GM18868 (cell line): ENCODE measurements around the gene SF3A2.
"Not testable (repeated sequence)": the region's sequence is repeated elsewhere in the genome, so short reads cannot be mapped to it uniquely, and the experiment has no call there.

Experiments used
- ATAC-seq: cut with Tn5 transposase; IDR thresholded peaks from one replicate; pipeline ENCODE4 v1.9.1; 2021; ENCODE audit warnings: mild to moderate bottlenecking, moderate library complexity; ENCODE audit not compliant: unreplicated experiment

SF3A2 gene, protein sequence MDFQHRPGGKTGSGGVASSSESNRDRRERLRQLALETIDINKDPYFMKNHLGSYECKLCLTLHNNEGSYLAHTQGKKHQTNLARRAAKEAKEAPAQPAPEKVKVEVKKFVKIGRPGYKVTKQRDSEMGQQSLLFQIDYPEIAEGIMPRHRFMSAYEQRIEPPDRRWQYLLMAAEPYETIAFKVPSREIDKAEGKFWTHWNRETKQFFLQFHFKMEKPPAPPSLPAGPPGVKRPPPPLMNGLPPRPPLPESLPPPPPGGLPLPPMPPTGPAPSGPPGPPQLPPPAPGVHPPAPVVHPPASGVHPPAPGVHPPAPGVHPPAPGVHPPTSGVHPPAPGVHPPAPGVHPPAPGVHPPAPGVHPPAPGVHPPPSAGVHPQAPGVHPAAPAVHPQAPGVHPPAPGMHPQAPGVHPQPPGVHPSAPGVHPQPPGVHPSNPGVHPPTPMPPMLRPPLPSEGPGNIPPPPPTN

GRCh38 chr19:2236314-2237050 lies at the start of gene SF3A2, which contains the start of gene PLEKHJ1:
Gene SF3A2 (plus strand): TSS chr19:2236824. CDS start chr19:2243419, 6,595 bp downstream.
Gene PLEKHJ1 (minus strand): TSS chr19:2236329. CDS start chr19:2236248, 81 bp downstream.
- peak; percentile 77 for ATAC-seq

DNA sequence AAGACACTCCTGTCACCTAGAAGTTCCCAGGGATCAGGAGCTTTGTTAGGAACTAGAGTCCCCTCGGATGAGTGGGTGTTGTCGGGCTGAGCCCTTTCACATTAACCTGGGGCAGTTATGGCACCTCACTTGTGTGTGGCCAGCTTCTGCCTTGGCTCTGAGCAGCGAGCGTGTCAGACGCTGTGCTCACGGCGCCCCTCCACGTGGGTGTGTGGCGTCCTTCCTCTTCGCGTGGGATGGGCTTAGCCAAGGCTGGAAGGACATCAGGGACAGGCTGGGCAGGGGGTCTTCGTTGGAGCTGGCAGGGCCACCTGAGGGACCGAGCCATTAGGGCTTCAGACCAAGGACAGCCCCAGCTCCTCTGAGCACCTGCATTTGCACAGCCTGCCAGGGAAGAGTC lies 49.5 kb upstream of the SF3A2 start:
- no peak for ATAC-seq

- ATAC-seq = no peak
Measured at GRCh38 chr19:2188708-2189385, 47.8 kb upstream of the SF3A2 start.

DNA sequence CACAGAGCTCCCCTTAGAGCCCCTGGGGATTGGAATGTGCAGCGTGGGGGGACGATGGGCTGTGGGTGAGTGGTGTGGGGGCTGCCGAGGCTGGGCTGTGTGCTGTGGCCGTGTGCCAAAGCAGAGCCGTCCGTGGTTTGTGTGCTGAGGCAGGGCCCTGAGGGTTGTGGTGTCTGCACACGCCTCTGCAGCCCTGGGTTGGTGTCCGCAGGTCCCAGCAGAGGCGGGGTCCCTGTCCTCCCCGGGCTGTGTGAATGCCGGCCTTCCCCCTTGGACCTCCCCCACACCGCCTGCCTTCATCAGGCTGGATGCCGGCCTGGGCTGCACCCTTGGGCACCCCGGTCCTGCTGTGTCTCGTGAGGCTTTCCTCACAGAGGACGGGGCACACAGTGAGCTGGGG lies 46.7 kb upstream of the SF3A2 start:
- ATAC-seq = no peak

- no peak for ATAC-seq
Measured at GRCh38 chr19:2190848-2191455, 45.7 kb upstream of the SF3A2 start.

DNA sequence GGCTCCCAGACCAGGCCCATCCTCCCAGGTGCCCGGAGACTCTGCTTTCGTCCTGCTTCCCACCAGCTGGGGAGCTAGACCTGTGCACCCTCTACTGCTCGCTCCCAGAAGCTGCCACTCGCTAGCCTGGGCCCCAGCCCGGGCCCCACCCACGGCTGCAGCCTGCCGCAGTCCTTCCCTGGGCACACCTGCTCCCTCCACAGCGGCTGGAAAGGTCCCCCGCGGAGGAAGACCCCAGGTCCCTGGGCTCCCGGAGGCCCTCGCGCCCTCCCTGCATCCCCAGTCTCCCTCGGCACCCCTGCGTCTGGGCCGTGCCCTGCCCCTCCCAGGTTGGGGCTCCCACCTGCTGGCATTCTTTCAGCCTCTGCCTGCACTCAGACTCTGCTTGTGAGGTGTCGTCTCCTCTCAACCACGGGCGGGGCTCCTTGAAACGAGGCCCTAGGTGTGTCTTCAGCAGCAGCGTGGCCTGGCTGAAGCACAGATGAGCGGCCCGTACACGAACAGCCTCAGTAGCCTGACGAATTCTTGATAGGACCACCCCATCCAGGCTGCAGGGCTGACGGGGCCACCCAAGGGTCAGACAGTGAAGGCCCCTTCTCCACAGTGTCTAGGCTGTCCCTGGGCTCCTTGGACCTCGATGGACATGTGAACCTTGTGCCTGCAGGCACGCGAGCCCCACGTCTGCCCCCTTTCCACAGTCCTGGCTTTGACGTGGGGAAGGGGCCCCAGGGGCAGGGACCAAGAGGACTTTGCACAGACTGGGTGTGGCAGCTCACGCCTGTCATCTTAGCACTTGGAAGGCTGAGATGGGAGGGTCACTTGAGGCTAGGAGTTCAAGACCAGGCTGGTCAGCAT lies 44.9 kb upstream of the SF3A2 start:
- ATAC-seq = no peak

DNA sequence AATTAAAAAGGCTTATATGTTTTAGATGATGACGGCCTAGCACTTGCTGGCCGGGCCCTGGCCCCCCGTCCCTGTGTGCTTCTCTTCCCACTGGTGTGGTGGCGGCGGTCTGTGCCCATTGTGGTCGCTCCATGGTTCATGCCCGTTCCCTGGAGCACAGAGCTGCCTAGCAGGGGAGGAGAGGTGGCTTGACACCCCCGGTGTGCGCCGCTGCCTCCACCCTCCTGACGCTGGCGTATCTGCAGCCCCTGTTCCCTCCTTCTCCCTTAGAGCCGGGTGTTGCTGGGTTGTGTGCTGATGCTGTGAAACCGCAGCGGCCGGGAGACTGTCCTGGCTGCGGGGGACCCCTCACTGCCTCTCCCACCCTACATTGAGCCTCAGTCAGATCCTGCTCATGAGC lies 43.8 kb upstream of the SF3A2 start:
- ATAC-seq = no peak

DNA sequence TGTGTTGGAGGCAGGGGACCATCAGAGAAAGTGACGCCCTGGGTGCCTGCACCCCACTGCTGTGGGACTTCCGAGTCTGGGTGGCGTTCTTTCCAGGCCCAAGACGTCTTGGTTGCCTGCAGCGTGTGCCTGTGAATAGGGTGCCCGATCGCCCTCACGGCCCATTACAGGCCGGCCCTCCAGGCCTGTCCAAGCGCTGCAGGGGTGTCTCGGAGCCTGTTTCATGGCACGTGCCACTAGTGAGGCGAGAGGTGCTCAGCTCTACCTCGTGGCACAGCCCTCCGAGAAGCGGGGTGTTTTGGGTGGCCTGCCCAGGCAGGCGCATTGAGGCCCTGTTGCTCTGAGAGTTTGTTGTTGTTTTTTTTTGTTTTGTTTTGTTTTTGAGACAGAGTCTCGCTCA lies 42.8 kb upstream of the SF3A2 start:
- no peak for ATAC-seq

DNA sequence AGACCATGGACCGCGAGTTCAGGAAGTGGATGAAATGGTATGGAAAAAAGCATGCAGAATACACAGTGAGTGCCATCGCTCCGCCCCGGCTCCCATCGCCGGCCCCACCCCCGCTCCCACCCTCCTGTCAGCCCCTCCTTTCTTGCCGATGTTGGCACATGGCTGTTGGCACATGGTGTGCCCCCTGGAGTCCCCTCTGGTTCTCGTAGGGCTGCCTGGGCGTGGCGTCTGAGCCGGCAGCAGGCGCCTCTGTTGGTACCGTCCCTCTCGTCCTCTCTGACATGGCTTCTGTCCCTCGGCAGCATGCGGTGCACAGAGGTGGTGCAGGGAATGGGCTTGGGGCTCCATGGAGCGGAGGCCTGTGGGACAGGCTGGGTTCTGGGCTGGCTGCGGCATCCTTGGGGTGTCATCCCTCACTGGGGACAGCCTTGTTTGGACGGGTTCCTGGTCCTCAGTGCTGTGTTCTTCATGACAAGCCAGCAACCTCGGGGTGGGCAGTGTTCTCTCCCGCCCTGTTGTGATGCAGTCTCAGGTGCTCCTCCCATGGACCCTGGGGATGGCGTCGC lies 42.0 kb upstream of the SF3A2 start:
- no peak for ATAC-seq

DNA sequence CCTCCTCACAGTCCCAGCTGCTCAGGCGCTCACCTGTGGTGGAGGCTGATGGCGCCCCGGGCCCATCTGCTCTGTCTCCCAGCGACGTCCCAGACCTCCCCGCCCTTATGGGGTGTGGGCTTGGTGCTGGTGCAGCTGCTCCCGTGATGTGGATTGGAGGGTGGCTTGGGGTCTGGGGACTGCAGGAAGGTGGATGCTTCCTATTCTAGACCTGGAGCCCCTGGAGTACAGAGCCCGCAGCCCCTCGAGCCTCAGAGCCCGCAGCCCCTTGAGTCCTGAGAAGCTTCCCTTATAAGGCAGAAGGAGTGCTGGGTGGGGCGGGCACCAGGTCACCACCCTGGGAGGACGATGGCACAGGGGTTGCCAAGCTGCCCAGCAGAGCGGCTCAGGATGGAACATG lies 41.3 kb upstream of the SF3A2 start:
- ATAC-seq = no peak

GRCh38 chr19:2195914-2196313 lies 40.7 kb upstream of the SF3A2 start:
- ATAC-seq = no peak

DNA sequence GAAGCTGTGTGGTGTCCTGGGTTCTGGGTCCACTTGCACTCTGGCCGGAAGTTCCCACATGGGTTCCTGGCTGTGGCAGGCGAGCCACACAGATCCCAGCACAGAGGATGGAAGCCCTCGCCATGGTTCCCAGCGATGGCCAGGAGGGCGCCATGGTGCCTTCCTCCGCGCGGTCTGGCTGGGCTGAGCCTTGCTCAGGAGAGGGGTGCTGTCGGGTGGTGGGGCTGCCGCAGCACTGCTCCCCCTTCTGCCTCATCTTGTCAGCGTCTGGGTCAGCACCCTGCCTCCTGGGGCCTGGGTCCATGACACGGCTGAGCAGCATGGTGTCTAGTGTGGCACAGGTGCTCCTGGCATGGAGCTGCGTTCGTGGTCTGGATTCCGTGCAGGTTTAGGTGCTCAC lies 39.4 kb upstream of the SF3A2 start:
- ATAC-seq = no peak

DNA sequence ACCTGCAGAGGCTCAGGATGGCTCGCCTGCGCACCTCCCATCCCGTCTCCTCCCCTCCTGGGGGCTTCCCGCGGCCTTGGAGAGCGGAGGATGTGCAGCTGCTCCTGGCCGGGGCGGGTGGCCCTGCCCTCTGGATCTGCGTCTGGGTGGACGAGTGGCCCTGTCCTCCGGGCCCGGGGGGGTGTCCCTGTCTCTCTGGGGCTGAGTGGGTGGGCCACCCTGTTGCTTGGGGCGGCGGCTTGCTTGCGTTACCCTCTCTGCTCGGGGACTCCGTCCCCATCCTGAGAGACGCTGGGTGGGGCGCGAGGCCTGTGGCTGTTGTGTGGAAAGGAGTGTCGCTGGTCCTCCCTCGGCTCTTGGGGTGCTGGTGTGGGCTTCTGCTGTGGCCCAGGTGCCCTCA lies 38.3 kb upstream of the SF3A2 start:
- ATAC-seq = no peak

DNA sequence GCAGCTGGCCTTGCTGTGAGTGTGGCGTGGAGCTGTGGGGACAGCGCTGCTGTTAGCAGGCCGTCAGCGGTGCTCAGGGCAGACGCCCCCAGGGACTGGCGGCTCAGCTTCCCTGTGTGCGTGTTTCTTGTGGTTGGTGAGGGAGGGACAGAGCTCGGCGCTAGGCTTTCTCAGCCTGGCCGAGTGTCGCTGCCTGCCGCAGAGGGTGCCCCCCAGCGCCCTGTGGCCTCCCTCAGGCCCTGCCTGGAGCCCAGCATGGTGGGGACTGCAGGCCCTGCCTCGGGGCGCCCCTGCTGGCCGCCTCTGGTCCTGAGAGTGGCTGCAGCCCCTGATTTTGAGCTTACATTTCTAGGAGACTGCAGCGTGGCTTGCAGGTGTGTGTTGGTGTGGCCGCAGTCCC lies 37.4 kb upstream of the SF3A2 start:
- no peak for ATAC-seq

GRCh38 chr19:2199861-2200623 lies 36.6 kb upstream of the SF3A2 start:
- no peak for ATAC-seq

GRCh38 chr19:2200624-2201294 lies 35.9 kb upstream of the SF3A2 start:
- ATAC-seq = not testable (repeated sequence)

- ATAC-seq = no peak
Measured at GRCh38 chr19:2201473-2202148, 35.0 kb upstream of the SF3A2 start.

GRCh38 chr19:2202366-2202765 lies 34.3 kb upstream of the SF3A2 start:
- ATAC-seq = no peak
